HL-60 (cell line): ENCODE measurements around the gene GPD1L.

Experiments used
- CTCF ChIP-seq: IDR thresholded peaks from one replicate; pipeline ENCODE4 v1.5.1; 2011; ENCODE audit warnings: low read length, control low read depth, inconsistent platforms; ENCODE audit not compliant: insufficient read depth
- POLR2AphosphoS5 ChIP-seq: IDR thresholded peaks from 2 replicates; pipeline ENCODE4 v1.6.1; 2012; ENCODE audit warnings: low read depth
- TF ChIP-seq, protein P1 (sequence below): IDR thresholded peaks from 2 replicates; pipeline ENCODE4 v1.6.1; 2012; ENCODE audit warnings: low read depth; ENCODE audit not compliant: insufficient replicate concordance

DNA sequence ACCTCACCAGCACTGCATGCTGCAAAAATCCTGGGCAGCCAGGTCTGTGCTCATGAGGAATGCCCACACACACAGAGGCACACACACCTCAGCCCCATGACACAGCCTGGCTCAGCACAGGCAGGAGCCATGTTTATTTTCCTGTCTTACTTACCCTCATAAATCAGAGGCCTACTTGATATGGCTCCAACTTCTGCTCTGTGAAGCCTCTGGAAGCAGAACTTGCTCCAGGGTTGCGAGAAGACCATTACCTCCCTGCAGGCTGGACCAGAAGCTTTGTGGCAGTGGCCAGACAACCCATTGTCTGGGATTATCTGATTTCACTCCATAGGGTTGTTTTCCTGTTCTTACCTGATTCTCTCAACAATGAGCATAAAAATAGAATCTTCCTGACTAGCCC, 88.2 kb downstream of the GPD1L start:
- no peak for TF ChIP-seq CTCF
- TF ChIP-seq POLR2AphosphoS5: no peak
- TF ChIP-seq, protein P1, sequence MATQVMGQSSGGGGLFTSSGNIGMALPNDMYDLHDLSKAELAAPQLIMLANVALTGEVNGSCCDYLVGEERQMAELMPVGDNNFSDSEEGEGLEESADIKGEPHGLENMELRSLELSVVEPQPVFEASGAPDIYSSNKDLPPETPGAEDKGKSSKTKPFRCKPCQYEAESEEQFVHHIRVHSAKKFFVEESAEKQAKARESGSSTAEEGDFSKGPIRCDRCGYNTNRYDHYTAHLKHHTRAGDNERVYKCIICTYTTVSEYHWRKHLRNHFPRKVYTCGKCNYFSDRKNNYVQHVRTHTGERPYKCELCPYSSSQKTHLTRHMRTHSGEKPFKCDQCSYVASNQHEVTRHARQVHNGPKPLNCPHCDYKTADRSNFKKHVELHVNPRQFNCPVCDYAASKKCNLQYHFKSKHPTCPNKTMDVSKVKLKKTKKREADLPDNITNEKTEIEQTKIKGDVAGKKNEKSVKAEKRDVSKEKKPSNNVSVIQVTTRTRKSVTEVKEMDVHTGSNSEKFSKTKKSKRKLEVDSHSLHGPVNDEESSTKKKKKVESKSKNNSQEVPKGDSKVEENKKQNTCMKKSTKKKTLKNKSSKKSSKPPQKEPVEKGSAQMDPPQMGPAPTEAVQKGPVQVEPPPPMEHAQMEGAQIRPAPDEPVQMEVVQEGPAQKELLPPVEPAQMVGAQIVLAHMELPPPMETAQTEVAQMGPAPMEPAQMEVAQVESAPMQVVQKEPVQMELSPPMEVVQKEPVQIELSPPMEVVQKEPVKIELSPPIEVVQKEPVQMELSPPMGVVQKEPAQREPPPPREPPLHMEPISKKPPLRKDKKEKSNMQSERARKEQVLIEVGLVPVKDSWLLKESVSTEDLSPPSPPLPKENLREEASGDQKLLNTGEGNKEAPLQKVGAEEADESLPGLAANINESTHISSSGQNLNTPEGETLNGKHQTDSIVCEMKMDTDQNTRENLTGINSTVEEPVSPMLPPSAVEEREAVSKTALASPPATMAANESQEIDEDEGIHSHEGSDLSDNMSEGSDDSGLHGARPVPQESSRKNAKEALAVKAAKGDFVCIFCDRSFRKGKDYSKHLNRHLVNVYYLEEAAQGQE: no peak
